ENCODE measurements around the gene FCRLA. TPM values are rescaled to one million over a fixed set of nuclear protein-coding genes. Genes with fewer than 3 reads are reported as not detected.

The FCRLA gene
- polyA plus RNA-seq, 1 of the 3 experiments (the other 2 are of a cell fraction): 0.13 TPM

Small RNAs within 50 kb of the gene (small RNA-seq; reads per million reads assigned to genes)
- 0 reads per million in 7 experiments for gene RF00019
- gene RN7SL466P: 0 reads per million in 7 experiments

Other genes starting within 250 kb of the FCRLA start
- 0.89 and 1.1 TPM in 2 replicates for gene FCGR2A, start 201.8 kb upstream of the FCRLA start, polyA plus RNA-seq (2012; rRNA removed)
- gene HSPA6, start 182.7 kb upstream of the FCRLA start, polyA plus RNA-seq (2012; rRNA removed): 0.07 and 0.10 TPM in 2 replicates
- gene FCGR3A, start 157.4 kb upstream of the FCRLA start, polyA plus RNA-seq (2012; rRNA removed): not detected in 2 replicates
- not detected in 2 replicates for gene FCGR3B, start 76.1 kb upstream of the FCRLA start, polyA plus RNA-seq (2012; rRNA removed)
- 0.05 TPM in 1 of 2 replicates, not detected in the other for gene FCGR2B, start 44.1 kb upstream of the FCRLA start, polyA plus RNA-seq (2012; rRNA removed)
- 2.0 and 2.6 TPM in 2 replicates for gene FCRLB, start 14.3 kb downstream of the FCRLA start, polyA plus RNA-seq (2012; rRNA removed)
- 41.7 and 46.4 TPM in 2 replicates for gene DUSP12, start 42.6 kb downstream of the FCRLA start, polyA plus RNA-seq (2012; rRNA removed)
- gene ATF6, start 59.1 kb downstream of the FCRLA start, polyA plus RNA-seq (2012; rRNA removed): 8.8 and 11.7 TPM in 2 replicates

Data from SK-N-SH (cell line).